ENCODE data around the gene COL6A2.
"Not testable (repeated sequence)": the region's sequence is repeated elsewhere in the genome, so short reads cannot be mapped to it uniquely, and the experiment has no call there.

Gene COL6A2

DNA sequence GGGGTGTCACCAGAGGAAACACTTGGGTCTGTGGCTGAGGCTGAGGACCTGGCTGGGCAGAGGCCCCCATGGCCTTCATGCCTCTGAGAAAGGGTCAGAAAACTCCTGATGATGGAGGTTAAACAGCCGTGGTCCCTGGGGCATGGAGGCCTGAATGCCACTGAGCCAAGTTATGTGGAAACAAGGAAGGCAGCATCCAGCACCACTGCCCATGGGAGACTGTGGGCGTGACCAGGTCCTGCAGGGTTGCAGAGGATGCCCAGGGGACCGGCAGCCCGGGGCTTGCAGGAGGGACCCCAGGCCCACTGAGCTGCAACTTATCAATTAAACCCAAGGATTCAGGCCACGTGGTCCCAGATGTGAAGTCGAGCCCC, 18.9 kb upstream of the COL6A2 start:
- no peak for DNase-seq (ENCODE audit: low read depth)

DNA sequence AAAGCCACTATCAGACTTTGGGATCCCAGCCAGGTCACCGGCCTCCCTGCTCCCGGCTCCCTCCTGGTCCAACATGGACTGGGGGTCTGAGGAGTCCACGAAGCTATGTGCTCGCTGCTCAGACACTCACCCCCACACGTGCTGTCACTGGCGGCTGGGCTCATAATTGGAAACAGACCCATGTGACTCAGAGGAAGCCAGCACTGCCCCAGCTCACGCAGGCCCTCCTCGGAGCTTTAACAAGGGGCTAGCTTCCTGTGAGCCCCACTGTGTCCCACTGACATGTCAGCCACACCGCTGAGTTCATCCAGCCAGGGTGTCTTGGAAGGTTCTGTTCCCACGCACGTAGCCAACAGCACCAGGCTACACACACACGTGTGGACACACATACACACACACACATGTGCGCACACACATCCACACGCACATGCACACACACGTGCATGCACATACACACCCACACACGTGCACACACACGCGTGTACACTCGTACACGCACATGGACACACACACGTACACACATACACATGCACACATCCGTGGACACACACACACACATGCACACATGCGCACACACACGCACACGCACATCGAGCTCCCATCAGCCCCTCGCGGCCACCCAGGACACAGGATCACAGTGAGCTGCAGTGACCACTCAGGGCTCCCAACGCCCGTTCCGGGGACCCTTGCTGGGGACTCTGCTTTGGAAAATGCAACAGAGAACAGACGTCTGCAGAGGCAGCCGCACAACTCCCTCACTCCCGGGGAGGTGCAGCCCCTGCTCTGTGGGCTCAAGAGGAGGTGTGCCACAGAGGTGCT, 18.4 kb upstream of the COL6A2 start:
- peak; percentile 69 for DNase-seq (ENCODE audit: low read depth)

GRCh38 chr21:46080171-46081021, 17.5 kb upstream of the COL6A2 start:
- DNase-seq (ENCODE audit: low read depth): no peak

DNA sequence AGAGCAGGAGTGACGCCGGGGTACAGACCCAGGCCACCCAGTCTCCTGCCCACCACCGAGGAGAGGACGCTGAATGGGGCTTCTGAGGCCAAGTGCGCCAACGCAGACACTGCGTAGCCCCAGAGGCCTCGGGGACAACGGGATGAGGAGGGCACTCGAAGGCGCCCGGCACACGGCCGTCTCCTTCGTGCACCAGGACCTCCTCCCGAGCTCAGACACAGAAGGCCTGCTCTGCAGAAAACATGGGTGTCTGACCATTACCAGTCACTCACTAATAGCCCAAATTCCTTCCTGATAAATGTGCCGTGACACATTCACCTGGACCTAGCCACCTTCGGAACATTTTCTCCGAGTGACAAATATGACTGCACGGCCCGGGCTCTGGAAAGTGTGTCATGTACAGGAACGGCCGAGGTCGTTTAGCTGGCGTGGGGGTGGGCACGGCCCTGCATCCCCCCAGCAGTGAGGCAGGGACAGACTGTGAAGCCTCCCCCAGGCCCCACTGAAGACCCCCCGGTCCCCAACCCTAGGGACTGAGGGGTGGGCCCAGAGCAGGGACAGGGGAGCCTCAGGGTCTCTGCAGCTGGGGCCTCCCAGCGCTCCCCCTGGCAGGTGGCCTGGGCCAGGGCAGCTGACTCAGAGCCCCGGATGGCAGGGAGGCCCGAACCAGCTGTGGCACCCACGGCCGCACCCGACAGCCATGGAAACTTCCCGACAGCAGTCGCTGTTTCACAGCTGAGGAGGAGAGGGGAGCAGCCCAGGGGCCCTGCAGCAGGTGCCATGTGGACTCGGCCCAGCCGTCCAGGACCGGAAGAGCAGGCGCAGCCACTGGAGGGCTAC, 16.7 kb upstream of the COL6A2 start:
- no peak for DNase-seq (ENCODE audit: low read depth)

- DNase-seq (ENCODE audit: low read depth): no peak
These were observed 15.8 kb upstream of the COL6A2 start for GRCh38 chr21:46081862-46082712.

DNA sequence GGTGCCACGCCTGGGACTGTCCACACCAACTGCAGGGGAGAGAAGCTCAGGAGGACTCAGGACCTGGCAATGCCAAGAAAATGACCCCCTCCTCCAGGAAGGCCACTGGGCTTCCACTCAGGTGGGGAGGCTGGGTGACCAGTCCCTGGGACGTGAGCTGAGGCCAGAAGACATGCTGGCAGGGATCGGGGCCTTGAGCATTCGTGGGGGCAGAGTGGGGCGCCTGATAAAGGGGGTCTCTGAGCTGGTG, 15.3 kb upstream of the COL6A2 start:
- DNase-seq (ENCODE audit: low read depth): no peak

DNA sequence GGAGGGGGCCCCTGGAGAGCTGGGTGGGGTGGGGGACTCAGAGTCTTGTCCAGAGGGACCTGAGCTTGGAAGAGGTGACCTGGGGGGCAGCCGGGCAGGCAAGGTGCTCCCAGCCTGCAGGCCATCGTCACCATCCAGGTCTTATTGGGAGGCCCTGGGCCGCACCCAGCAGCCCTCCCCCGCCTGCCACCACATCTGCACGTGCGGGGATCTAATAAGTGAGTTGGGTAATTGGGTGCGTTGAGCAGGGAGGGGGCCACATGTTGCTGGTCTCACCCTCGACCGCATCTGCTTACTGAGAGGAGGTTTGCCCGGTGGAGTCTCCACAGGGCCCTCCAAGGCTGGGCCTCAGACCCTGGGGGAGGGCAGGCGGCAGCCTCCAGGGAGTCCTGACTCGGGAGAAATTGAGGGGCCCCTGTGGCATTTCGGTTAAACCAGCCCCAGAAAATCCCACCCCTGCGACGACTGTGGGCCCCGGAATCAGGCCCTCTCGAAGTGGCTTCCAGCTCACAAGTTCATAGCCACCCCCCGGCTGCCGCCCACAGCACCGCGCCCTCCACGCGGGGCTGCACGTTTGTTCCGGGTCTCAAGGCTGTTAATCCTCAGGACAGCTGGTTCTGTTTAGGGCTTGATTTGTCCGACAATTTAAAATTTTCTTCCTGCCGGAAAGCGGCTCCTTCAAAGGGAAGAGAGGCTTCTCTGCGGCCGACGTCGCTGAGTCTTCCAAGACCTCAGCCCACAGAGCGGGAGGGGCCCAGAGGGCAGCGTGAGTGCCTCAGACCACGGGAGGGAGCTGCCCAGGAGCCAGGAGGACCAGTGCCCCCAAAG, 14.7 kb upstream of the COL6A2 start:
- peak; percentile 46 for DNase-seq (ENCODE audit: low read depth)

GRCh38 chr21:46083791-46084561, 13.9 kb upstream of the COL6A2 start:
- no peak for DNase-seq (ENCODE audit: low read depth)

GRCh38 chr21:46084709-46085108, 13.2 kb upstream of the COL6A2 start:
- no peak for DNase-seq (ENCODE audit: low read depth)

GRCh38 chr21:46085259-46085658, 12.7 kb upstream of the COL6A2 start:
- DNase-seq (ENCODE audit: low read depth): not testable (repeated sequence)

- DNase-seq (ENCODE audit: low read depth): no peak
These were observed 10.3 kb upstream of the COL6A2 start for GRCh38 chr21:46087641-46088040.

- no peak for DNase-seq (ENCODE audit: low read depth)
These were observed 9.7 kb upstream of the COL6A2 start for GRCh38 chr21:46088189-46088588.

- peak; percentile 36 for DNase-seq (ENCODE audit: low read depth)
These were observed 8.6 kb upstream of the COL6A2 start for GRCh38 chr21:46089285-46089684.

- DNase-seq (ENCODE audit: low read depth): no peak
These were observed 6.8 kb upstream of the COL6A2 start for GRCh38 chr21:46091118-46091517.

GRCh38 chr21:46091631-46092025, 6.3 kb upstream of the COL6A2 start:
- DNase-seq (ENCODE audit: low read depth): no peak

GRCh38 chr21:46092026-46092764, 5.7 kb upstream of the COL6A2 start:
- DNase-seq (ENCODE audit: low read depth): peak; percentile 96

- DNase-seq (ENCODE audit: low read depth): no peak
These were observed 4.9 kb upstream of the COL6A2 start for GRCh38 chr21:46092811-46093667.

GRCh38 chr21:46093668-46094400, 4.1 kb upstream of the COL6A2 start:
- DNase-seq (ENCODE audit: low read depth): no peak

Measured in iris pigment epithelial cell (primary cell).